DOHH2 (cell line): ENCODE data around the gene MARF1.

Experiments used
- EZH2phosphoT487 ChIP-seq: fragments of 200-600 bp; sonication (generic); IDR thresholded peaks from 2 replicates; pipeline ENCODE4 v1.6.1; 2017; ENCODE audit warnings: borderline replicate concordance, mild to moderate bottlenecking, antibody characterized with exemption, low read length, moderate library complexity, mixed read lengths
- TF ChIP-seq, protein P1 (sequence below): fragments of 200-600 bp; sonication (generic); IDR thresholded peaks from one replicate; pipeline ENCODE4 v1.5.1; 2014; ENCODE audit warnings: antibody characterized with exemption, mild to moderate bottlenecking, low read depth, low read length; ENCODE audit not compliant: poor library complexity, severe bottlenecking

GRCh38 chr16:15548482-15548891 is 94.5 kb downstream of the MARF1 start:
- TF ChIP-seq, protein P1, sequence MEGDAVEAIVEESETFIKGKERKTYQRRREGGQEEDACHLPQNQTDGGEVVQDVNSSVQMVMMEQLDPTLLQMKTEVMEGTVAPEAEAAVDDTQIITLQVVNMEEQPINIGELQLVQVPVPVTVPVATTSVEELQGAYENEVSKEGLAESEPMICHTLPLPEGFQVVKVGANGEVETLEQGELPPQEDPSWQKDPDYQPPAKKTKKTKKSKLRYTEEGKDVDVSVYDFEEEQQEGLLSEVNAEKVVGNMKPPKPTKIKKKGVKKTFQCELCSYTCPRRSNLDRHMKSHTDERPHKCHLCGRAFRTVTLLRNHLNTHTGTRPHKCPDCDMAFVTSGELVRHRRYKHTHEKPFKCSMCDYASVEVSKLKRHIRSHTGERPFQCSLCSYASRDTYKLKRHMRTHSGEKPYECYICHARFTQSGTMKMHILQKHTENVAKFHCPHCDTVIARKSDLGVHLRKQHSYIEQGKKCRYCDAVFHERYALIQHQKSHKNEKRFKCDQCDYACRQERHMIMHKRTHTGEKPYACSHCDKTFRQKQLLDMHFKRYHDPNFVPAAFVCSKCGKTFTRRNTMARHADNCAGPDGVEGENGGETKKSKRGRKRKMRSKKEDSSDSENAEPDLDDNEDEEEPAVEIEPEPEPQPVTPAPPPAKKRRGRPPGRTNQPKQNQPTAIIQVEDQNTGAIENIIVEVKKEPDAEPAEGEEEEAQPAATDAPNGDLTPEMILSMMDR: no peak
- no peak for TF ChIP-seq EZH2phosphoT487
